HUDEP-2 (cell line): Measurements from ENCODE around the gene BTBD6.
"Not testable (repeated sequence)": the region's sequence is repeated elsewhere in the genome, so short reads cannot be mapped to it uniquely, and the experiment has no call there.

Source experiments
- DNase-seq, 76 experiments: peaks; one replicate each; lab custom pipeline; 2025; ENCODE audit not compliant: unreplicated experiment in 76 of 76; lab: John Stamatoyannopoulos, UW

The BTBD6 gene

DNA sequence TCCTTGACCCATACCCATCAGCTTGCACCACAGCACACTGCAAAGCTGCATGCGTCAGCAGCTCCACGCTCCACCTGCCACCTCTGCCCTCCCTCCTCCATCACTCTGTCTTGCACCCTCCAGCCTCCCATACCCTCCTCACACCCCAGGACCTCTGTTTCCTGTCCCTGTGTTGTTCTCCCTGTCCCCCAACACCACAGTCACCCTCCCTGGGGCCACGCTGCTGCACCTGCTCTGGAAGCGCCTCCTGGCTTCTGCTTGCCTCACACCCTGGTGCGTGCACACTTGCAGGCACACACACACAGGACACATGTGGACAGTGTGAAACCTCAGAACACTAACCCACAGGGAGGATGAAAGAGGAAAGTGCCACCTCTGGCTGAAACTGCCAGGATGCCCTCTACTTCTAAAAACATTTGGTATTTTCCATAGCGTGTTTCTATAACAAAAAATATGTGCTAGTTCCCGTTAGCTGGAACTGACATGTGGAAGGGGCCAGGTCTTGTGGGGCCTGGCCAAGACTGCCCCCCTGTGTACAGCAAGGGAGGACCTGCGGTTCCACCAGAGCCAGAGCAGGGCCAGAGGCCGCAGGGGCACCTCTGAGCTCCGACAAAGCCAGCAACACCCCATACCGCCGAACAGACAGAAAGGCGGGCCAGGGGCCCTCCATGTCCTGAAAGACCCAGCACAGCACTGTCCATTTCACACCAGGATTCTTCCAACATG lies 42.5 kb downstream of the BTBD6 start:
- DNase-seq, result no peak

- no peak for DNase-seq
Observed at GRCh38 chr14:105292826-105293711, 44.7 kb downstream of the BTBD6 start.

GRCh38 chr14:105294142-105294597 lies 45.8 kb downstream of the BTBD6 start:
- peak in 39 of 76 experiments; percentile 7 to 55 (median 27) for DNase-seq

DNA sequence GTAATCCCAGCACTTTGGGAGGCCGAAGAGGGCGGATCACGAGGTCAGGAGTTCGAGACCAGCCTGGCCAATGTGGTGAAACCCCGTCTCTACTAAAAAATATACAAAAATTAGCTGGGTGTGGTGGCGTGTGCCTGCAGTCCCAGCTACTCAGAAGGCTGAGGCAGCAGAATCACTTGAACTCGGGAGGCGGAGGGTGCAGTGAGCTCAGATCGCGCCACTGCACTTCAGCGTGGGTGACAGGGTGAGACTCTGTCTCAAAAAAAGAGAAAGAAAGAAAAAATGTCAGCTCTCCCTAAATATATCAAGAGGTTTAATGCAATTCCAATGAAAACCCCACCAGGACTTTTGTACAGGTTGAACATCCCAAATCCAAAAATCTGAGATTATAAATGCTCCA lies 49.0 kb downstream of the BTBD6 start:
- not testable (repeated sequence) for DNase-seq

- peak in 5 of 76 experiments; percentile 34 to 55 (median 45) for DNase-seq
Observed at GRCh38 chr14:105299654-105300541, 51.6 kb downstream of the BTBD6 start.
